BLaER1 treated with 17β-estradiol and CSF1 and Interleukin-3, amounts not matched to agents 10 nM and 100 nM (cell line): ENCODE results near the gene EXOC6B.
"Not testable (repeated sequence)": the region's sequence is repeated elsewhere in the genome, so short reads cannot be mapped to it uniquely, and the experiment has no call there.

ENCODE experiments used
- H3K27ac ChIP-seq, 11 experiments: shearing (Covaris generic); formaldehyde crosslinking; 2 replicates each; pipeline ENCODE4 v1.8.1; 2022
- H3K27me3 ChIP-seq, 11 experiments: shearing (Covaris generic); formaldehyde crosslinking; 2 replicates each; pipeline ENCODE4 v1.8.1; 2022
- H3K36me3 ChIP-seq, 11 experiments: shearing (Covaris generic); formaldehyde crosslinking; 2 replicates each; pipeline ENCODE4 v1.8.1; 2022
- H3K4me1 ChIP-seq, 10 experiments: shearing (Covaris generic); formaldehyde crosslinking; 2 replicates each; pipeline ENCODE4 v1.8.1; 2022
- H3K4me2 ChIP-seq, 11 experiments: shearing (Covaris generic); formaldehyde crosslinking; 2 replicates each; pipeline ENCODE4 v1.8.1; 2022
- H3K4me3 ChIP-seq, 10 experiments: shearing (Covaris generic); formaldehyde crosslinking; 2 replicates each; pipeline ENCODE4 v1.8.1; 2022
- H3K9ac ChIP-seq, 11 experiments: shearing (Covaris generic); formaldehyde crosslinking; 2 replicates each; pipeline ENCODE4 v1.8.1; 2022
- H3K9me3 ChIP-seq, 11 experiments: shearing (Covaris generic); formaldehyde crosslinking; replicated peaks in 1 of 11; 2 replicates each; pipeline ENCODE4 v1.8.1; 2022
- H4K20me1 ChIP-seq, 11 experiments: shearing (Covaris generic); formaldehyde crosslinking; 2 replicates each; pipeline ENCODE4 v1.8.1; 2022
- Cebpa-rat ChIP-seq, 11 experiments: shearing (Covaris generic); IDR thresholded peaks; 2 replicates each; pipeline ENCODE4 v1.8.1; 2022

EXOC6B gene

GRCh38 chr2:72526623-72527022, 299.2 kb downstream of the EXOC6B start:
- TF ChIP-seq Cebpa-rat (IDR thresholded peaks at IDR 0.05) = no peak
- H3K27me3 ChIP-seq = no peaks in the 10 kb centered on the region
- H3K4me2 ChIP-seq = no peak overlapping the region
- no peak overlapping the region for H3K4me3 ChIP-seq
- no peak overlapping the region for H3K27ac ChIP-seq
- H3K4me1 ChIP-seq = no peaks in the 10 kb centered on the region
- no peaks in the 10 kb centered on the region for H3K36me3 ChIP-seq
- H4K20me1 ChIP-seq = no peaks in the 10 kb centered on the region
- H3K9me3 ChIP-seq = no peaks in the 10 kb centered on the region
- no peak overlapping the region for H3K9ac ChIP-seq

DNA sequence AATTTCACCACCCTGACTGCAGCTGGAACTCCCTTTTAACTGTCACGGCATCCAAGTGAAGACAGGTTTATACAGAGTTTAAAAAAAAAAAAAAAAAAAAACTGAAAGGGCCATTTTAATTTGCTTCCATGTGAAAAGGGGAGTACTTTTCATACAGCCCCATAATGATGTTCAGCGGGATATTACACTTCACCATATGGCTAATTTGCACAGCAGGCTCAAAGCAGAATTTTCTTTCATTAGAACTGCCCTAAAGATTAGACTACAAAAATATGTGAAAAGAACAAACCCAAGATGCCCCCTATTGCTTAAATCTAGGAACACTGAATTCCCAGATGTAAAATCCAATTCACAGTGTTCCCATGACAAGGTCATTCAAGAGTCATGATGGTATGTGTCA, 301.8 kb downstream of the EXOC6B start:
- Histone ChIP-seq H3K4me3 (no peak overlapping the region), H3K9me3 (no peaks in the 10 kb centered on the region), H4K20me1 (no peaks in the 10 kb centered on the region), H3K27me3 (no peaks in the 10 kb centered on the region), H3K4me1 (no peaks in the 10 kb centered on the region), H3K9ac (no peak overlapping the region), H3K4me2 (no peak overlapping the region), H3K27ac (no peak overlapping the region), H3K36me3 (no peaks in the 10 kb centered on the region)
- no peak for TF ChIP-seq Cebpa-rat (IDR thresholded peaks at IDR 0.05)

- H3K9ac ChIP-seq = no peak overlapping the region
- TF ChIP-seq Cebpa-rat (IDR thresholded peaks at IDR 0.05) = no peak
- H3K9me3 ChIP-seq = no peaks in the 10 kb centered on the region
- no peak overlapping the region for H3K27ac ChIP-seq
- H3K4me1 ChIP-seq = peaks cover 0 to 8% (median 0%) of the 10 kb centered on the region in 10 experiments; a peak in 5 of 20 replicates
- no peak overlapping the region for H3K4me2 ChIP-seq
- H3K27me3 ChIP-seq = no peaks in the 10 kb centered on the region
- no peaks in the 10 kb centered on the region for H4K20me1 ChIP-seq
- no peaks in the 10 kb centered on the region; a peak in 1 of 22 replicates for H3K36me3 ChIP-seq
- no peak overlapping the region for H3K4me3 ChIP-seq
Measured at GRCh38 chr2:72515696-72516095, 310.1 kb downstream of the EXOC6B start.

DNA sequence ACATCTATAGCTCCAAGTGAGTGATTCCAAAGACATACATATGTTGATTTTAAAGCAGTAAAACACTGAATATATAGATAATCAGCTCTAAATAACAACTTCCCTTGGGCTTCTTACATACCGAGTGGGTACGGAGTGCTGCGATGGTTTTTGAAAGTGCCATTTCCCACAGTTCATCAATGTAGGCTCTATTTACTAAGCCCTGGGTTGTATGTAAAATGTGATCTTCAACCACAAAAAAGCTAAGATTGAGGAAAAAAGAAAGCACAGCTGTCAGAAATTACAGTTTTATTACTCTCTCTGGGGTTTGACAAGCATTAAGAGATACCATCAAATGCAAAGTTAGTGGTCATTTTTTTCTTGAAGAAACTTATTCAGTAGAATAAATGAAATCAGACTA, 312.8 kb downstream of the EXOC6B start:
- Histone ChIP-seq H3K9ac (no peak overlapping the region), H4K20me1 (no peaks in the 10 kb centered on the region), H3K27ac (no peak overlapping the region), H3K4me2 (no peak overlapping the region), H3K36me3 (no peaks in the 10 kb centered on the region; a peak in 1 of 22 replicates), H3K4me1 (peaks cover 0 to 8% (median 0%) of the 10 kb centered on the region in 10 experiments; a peak in 5 of 20 replicates), H3K4me3 (no peak overlapping the region), H3K27me3 (no peaks in the 10 kb centered on the region), H3K9me3 (no peaks in the 10 kb centered on the region)
- TF ChIP-seq Cebpa-rat (IDR thresholded peaks at IDR 0.05) = no peak

GRCh38 chr2:72512376-72512775, 313.5 kb downstream of the EXOC6B start:
- no peak overlapping the region for H3K4me2 ChIP-seq
- no peak overlapping the region for H3K27ac ChIP-seq
- peaks cover 0 to 8% (median 0%) of the 10 kb centered on the region in 10 experiments; a peak in 5 of 20 replicates for H3K4me1 ChIP-seq
- no peaks in the 10 kb centered on the region; a peak in 1 of 22 replicates for H3K36me3 ChIP-seq
- H3K27me3 ChIP-seq = no peaks in the 10 kb centered on the region
- no peaks in the 10 kb centered on the region for H4K20me1 ChIP-seq
- H3K9me3 ChIP-seq = no peaks in the 10 kb centered on the region
- H3K4me3 ChIP-seq = no peak overlapping the region
- H3K9ac ChIP-seq = no peak overlapping the region
- TF ChIP-seq Cebpa-rat (IDR thresholded peaks at IDR 0.05) = no peak

- Histone ChIP-seq H3K4me3 (no peak overlapping the region), H3K4me2 (no peak overlapping the region), H3K4me1 (peaks cover 0 to 8% (median 0%) of the 10 kb centered on the region in 10 experiments; a peak in 5 of 20 replicates), H3K27me3 (no peaks in the 10 kb centered on the region), H3K27ac (no peak overlapping the region), H3K9me3 (no peaks in the 10 kb centered on the region), H4K20me1 (no peaks in the 10 kb centered on the region), H3K36me3 (no peaks in the 10 kb centered on the region; a peak in 1 of 22 replicates), H3K9ac (no peak overlapping the region)
- TF ChIP-seq Cebpa-rat (IDR thresholded peaks at IDR 0.05) = no peak
Measured at GRCh38 chr2:72511906-72512305, 313.9 kb downstream of the EXOC6B start.

DNA sequence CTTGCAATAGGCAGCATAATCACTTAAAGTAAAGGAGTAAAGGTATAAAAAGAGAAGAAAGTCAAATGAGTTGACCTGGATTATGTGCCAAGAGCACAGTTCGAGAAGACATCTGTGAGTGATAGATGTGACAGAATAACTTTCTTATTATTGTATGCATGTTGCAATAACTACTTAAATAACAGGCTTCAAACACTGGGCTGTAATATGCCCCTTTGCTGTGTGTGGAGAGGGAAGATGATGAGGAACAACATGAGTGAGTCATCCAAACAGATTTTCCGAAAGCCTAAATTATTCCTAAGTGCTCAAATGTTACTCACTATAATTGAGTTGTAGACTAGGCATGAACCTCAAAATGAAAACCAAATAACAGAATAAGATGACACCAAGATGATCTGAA, 328.1 kb downstream of the EXOC6B start:
- Histone ChIP-seq H3K4me3 (no peak overlapping the region), H3K9ac (no peak overlapping the region), H3K27ac (no peak overlapping the region), H3K4me1 (no peaks in the 10 kb centered on the region), H4K20me1 (no peaks in the 10 kb centered on the region), H3K9me3 (0 out of 22 replicates have a peak, but pooled peaks cover 0 to 3% (median 0%) of the 10 kb centered on the region in 11 experiments), H3K27me3 (no peaks in the 10 kb centered on the region), H3K36me3 (no peaks in the 10 kb centered on the region), H3K4me2 (no peak overlapping the region)
- TF ChIP-seq Cebpa-rat (IDR thresholded peaks at IDR 0.05) = no peak

GRCh38 chr2:72496479-72496878, 329.4 kb downstream of the EXOC6B start:
- Histone ChIP-seq H3K9ac (no peak overlapping the region), H3K27me3 (no peaks in the 10 kb centered on the region), H3K4me2 (no peak overlapping the region), H3K27ac (no peak overlapping the region), H3K36me3 (no peaks in the 10 kb centered on the region), H3K9me3 (0 out of 22 replicates have a peak, but pooled peaks cover 0 to 3% (median 0%) of the 10 kb centered on the region in 11 experiments), H4K20me1 (no peaks in the 10 kb centered on the region), H3K4me1 (no peaks in the 10 kb centered on the region), H3K4me3 (no peak overlapping the region)
- TF ChIP-seq Cebpa-rat (IDR thresholded peaks at IDR 0.05) = no peak

DNA sequence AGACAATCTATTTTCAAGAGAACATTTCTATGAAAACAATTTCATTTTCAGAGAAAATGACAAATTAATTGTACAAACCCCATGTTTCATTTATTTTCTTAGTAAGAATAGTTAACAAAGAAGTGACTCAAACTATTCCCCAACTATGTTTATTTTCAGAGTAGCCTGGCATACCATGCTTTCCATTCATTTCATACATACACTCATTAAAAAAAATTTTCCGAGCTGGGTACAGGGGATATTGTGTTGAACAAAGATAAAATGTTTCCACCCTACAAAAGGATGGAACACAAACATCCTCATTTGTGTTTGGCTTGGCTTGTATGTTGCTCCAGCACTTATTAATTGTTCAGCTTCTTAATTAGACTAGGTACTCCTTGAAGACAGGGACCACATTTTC, 331.4 kb downstream of the EXOC6B start:
- Histone ChIP-seq H4K20me1 (no peaks in the 10 kb centered on the region), H3K27ac (no peak overlapping the region), H3K9ac (no peak overlapping the region), H3K9me3 (no peaks in the 10 kb centered on the region), H3K27me3 (no peaks in the 10 kb centered on the region), H3K36me3 (no peaks in the 10 kb centered on the region), H3K4me3 (no peak overlapping the region), H3K4me2 (no peak overlapping the region), H3K4me1 (no peaks in the 10 kb centered on the region)
- no peak for TF ChIP-seq Cebpa-rat (IDR thresholded peaks at IDR 0.05)

DNA sequence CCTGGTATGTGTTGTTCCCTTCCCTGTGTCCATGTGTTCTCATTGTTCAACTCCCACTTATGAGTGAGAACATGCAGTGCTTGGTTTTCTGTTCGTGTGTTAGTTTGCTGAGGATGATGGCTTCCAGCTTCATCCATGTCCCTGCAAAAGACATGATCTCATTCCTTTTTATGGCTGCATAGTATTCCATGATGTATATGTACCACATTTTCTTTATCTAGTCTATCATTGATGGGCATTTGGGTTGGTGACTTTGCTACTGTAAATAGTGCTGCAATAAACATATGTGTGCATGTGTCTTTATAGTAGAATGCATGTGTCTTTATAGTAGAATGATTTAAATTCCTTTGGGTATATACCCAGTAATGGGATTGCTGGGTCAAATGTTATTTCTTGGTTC, 341.2 kb downstream of the EXOC6B start:
- not testable (repeated sequence) for H3K27ac ChIP-seq, H3K9ac ChIP-seq, H3K4me3 ChIP-seq, H3K36me3 ChIP-seq, H3K4me2 ChIP-seq, H3K9me3 ChIP-seq, H3K4me1 ChIP-seq, H3K27me3 ChIP-seq, H4K20me1 ChIP-seq
